Sigmoid colon (tissue), 7 donors: ENCODE measurements around the gene SLC35B1. TPM values are rescaled to one million over a fixed set of nuclear protein-coding genes. Genes with fewer than 3 reads are reported as not detected.
"Not testable (repeated sequence)": the region's sequence is repeated elsewhere in the genome, so short reads cannot be mapped to it uniquely, and the experiment has no call there.

Experiments used
- DNase-seq: peaks from one replicate; pipeline ENCODE4 v3.0.0-alpha.2; 2019
- H3K27ac ChIP-seq, 4 donors: fragments of 200-600 bp; sonication (generic); one replicate each; pipeline ENCODE4 v1.5.1; 2016 to 2019; ENCODE audit warnings: mild to moderate bottlenecking in 1 of 4
- H3K27me3 ChIP-seq, 3 donors: fragments of 200-600 bp; sonication (generic); one replicate each; pipeline ENCODE4 v1.5.1; 2019; ENCODE audit warnings: mild to moderate bottlenecking in 1 of 3
- H3K36me3 ChIP-seq, 4 donors: fragments of 200-600 bp; sonication (generic); one replicate each; pipeline ENCODE4 v1.5.1; 2016 to 2019
- H3K4me1 ChIP-seq, 4 donors: fragments of 200-600 bp; sonication (generic); one replicate each; pipeline ENCODE4 v1.5.1; 2017 to 2019
- H3K4me3 ChIP-seq, 4 donors: fragments of 200-600 bp; sonication (generic); one replicate each; pipeline ENCODE4 v1.5.1; 2017 to 2019; ENCODE audit warnings: mild to moderate bottlenecking in 2 of 4, moderate library complexity in 1 of 4
- H3K9me3 ChIP-seq, 4 donors: fragments of 200-600 bp in 3 of 4; sonication (generic) in 3 of 4; one replicate each; pipeline versions ENCODE4 v1.5.1 to v1.6.1; 2013 to 2019
- CTCF ChIP-seq, 4 experiments: fragments of 450-650 bp in 3 of 4; fragments of 200-600 bp in 1 of 4; IDR thresholded peaks; one replicate each; pipeline ENCODE4 v1.5.1; 2016 to 2019; ENCODE audit warnings: antibody characterized with exemption in 4 of 4, mild to moderate bottlenecking in 3 of 4, moderate library complexity in 2 of 4
- EP300 ChIP-seq, 4 donors: sonication (generic); formaldehyde crosslinking; IDR thresholded peaks; one replicate each; pipeline ENCODE4 v1.6.1; 2017; ENCODE audit warnings: antibody characterized with exemption in 4 of 4
- POLR2A ChIP-seq, 2 donors: fragments of 450-650 bp; IDR thresholded peaks; one replicate each; pipeline ENCODE4 v1.6.1; 2016; ENCODE audit warnings: antibody characterized with exemption in 2 of 2, mild to moderate bottlenecking in 2 of 2, moderate library complexity in 2 of 2
- POLR2AphosphoS5 ChIP-seq, 4 donors: sonication (generic); formaldehyde crosslinking; IDR thresholded peaks; one replicate each; pipeline ENCODE4 v1.6.1; 2017; ENCODE audit warnings: antibody characterized with exemption in 4 of 4
- WGBS, 2 donors: extraction: QIAGEN DNeasy Blood & Tissue Kit; methylation state at CpG; one replicate each; pipeline ENCODE4 v1.1.7; 2013; 5-methylcytosine and 5-hydroxymethylcytosine counted together
- intact Hi-C: fragments of 100-400 bp; cut with DNase I; formaldehyde crosslinking; loops from one replicate; pipeline ENCODE4 v1.15.1; 2023
- polyA plus RNA-seq, 3 donors: library from polyadenylated mRNA; stranded (reverse); fragments of 200-250 nt; gene quantifications; one replicate each; pipeline ENCODE4 v1.2.3, GENCODE V29; 2013
- total RNA-seq, 4 donors: library from RNA; depleted of rRNA; stranded (reverse); fragments of >200 nt; gene quantifications; one replicate each; pipeline ENCODE4 v1.1.0, GENCODE V29; 2016
- donor health status: healthy with polysubstance abuse.
- donor health status: Bipolar disorder and iron deficiency.
- donor health status: healthy.

Gene SLC35B1
- total and polyA plus RNA-seq, 7 donors: 13.0 to 59.7 (median 24.0) TPM

GRCh38 chr17:49729069-49729468 lies 21.3 kb upstream of the SLC35B1 start:
- Histone ChIP-seq H3K9me3 (no peaks in the 10 kb centered on the region), H3K36me3 (no peaks in the 10 kb centered on the region), H3K27me3 (no peaks in the 10 kb centered on the region), H3K4me3 (no peak overlapping the region), H3K4me1 (peaks cover 0 to 68% (median 56%) of the 10 kb centered on the region in 4 donors), H3K27ac (peak overlapping the region; percentile 83 to 88 (median 84))
- no peak for DNase-seq
- no peak for TF ChIP-seq POLR2AphosphoS5 (IDR thresholded peaks at IDR 0.05)
- intact Hi-C loops: loop anchor here (5.0 kb wide), 2 partner anchors 33 to 48 kb away; partner anchors contain the start of gene FAM117A
- 92 to 95% methylated on average over 3 of the region's 3 CpGs for WGBS, 2 donors

GRCh38 chr17:49728425-49728824 lies 20.7 kb upstream of the SLC35B1 start:
- TF ChIP-seq EP300 (IDR thresholded peaks at IDR 0.05) (no peak), POLR2AphosphoS5 (IDR thresholded peaks at IDR 0.05) (no peak), POLR2A (IDR thresholded peaks at IDR 0.05) (no peak), CTCF (IDR thresholded peaks at IDR 0.05) (no peak)
- intact Hi-C loops: loop anchor here (5.0 kb wide), 2 partner anchors 34 to 49 kb away; partner anchors contain the start of gene FAM117A
- WGBS, 2 donors: 66 to 87% methylated on average over 5 of the region's 5 CpGs
- Histone ChIP-seq H3K27ac (peak overlapping the region; percentile 83 to 88 (median 84)), H3K27me3 (no peaks in the 10 kb centered on the region), H3K9me3 (no peaks in the 10 kb centered on the region), H3K4me3 (no peak overlapping the region), H3K36me3 (no peaks in the 10 kb centered on the region), H3K4me1 (peaks cover 0 to 75% (median 62%) of the 10 kb centered on the region in 4 donors)
- no peak for DNase-seq

GRCh38 chr17:49727380-49727779 lies 19.6 kb upstream of the SLC35B1 start:
- Histone ChIP-seq H3K27ac (peak overlapping the region; percentile 5 to 88 (median 84)), H3K4me1 (peaks cover 0 to 82% (median 72%) of the 10 kb centered on the region in 4 donors), H3K9me3 (no peaks in the 10 kb centered on the region), H3K27me3 (no peaks in the 10 kb centered on the region), H3K36me3 (peaks cover 0 to under 1% (median 0%) of the 10 kb centered on the region in 4 donors), H3K4me3 (no peak overlapping the region)
- intact Hi-C loops: loop anchor here (5.0 kb wide), 2 partner anchors 35 to 50 kb away; partner anchors contain the start of gene FAM117A
- 87 to 91% methylated on average over 4 of the region's 4 CpGs for WGBS, 2 donors
- no peak for TF ChIP-seq POLR2AphosphoS5 (IDR thresholded peaks at IDR 0.05)
- TF ChIP-seq POLR2A (IDR thresholded peaks at IDR 0.05): no peak
- TF ChIP-seq CTCF (IDR thresholded peaks at IDR 0.05): no peak
- TF ChIP-seq EP300 (IDR thresholded peaks at IDR 0.05): no peak
- DNase-seq: no peak

- WGBS, 2 donors: 92 to 94% methylated on average over 7 of the region's 7 CpGs
- Histone ChIP-seq H3K27me3 (no peaks in the 10 kb centered on the region), H3K27ac (peak overlapping the region in 3 of 4 donors; percentile 84 to 88 (median 84)), H3K36me3 (peaks cover 0 to 18% (median 3%) of the 10 kb centered on the region in 4 donors), H3K4me3 (no peak overlapping the region), H3K4me1 (peaks cover 0 to 76% (median 62%) of the 10 kb centered on the region in 4 donors), H3K9me3 (no peaks in the 10 kb centered on the region)
- intact Hi-C loops: loop anchor here (5.0 kb wide), 2 partner anchors 37 to 52 kb away; partner anchors contain the start of gene FAM117A
- no peak for DNase-seq
- TF ChIP-seq POLR2A (IDR thresholded peaks at IDR 0.05): no peak
- TF ChIP-seq CTCF (IDR thresholded peaks at IDR 0.05): no peak
- no peak for TF ChIP-seq EP300 (IDR thresholded peaks at IDR 0.05)
- no peak for TF ChIP-seq POLR2AphosphoS5 (IDR thresholded peaks at IDR 0.05)
Measured at GRCh38 chr17:49725452-49726130, 17.8 kb upstream of the SLC35B1 start.

GRCh38 chr17:49724552-49724951 lies 16.8 kb upstream of the SLC35B1 start:
- H3K27me3 ChIP-seq, H3K4me3 ChIP-seq, intact Hi-C loops, H3K9me3 ChIP-seq, DNase-seq: not testable (repeated sequence)
- Histone ChIP-seq H3K36me3 (peaks cover under 1 to 28% (median 11%) of the 10 kb centered on the region in 4 donors), H3K27ac (peak overlapping the region; percentile 79 to 88 (median 84)), H3K4me1 (peaks cover 0 to 65% (median 52%) of the 10 kb centered on the region in 4 donors)
- 85 to 92% methylated on average over 6 of the region's 6 CpGs for WGBS, 2 donors
